Vagina (tissue), 2 donors: Measurements from ENCODE around the gene USP12. TPM values are rescaled to one million over a fixed set of nuclear protein-coding genes. Genes with fewer than 3 reads are reported as not detected.

ENCODE experiments used
- DNase-seq, 2 donors: peaks; one replicate each; pipeline ENCODE4 v3.0.0-alpha.2; 2017; ENCODE audit errors: extremely low spot score in 2 of 2
- H3K27ac ChIP-seq: fragments of 200-600 bp; sonication (generic); one replicate; pipeline ENCODE4 v1.5.1; 2019
- H3K27me3 ChIP-seq: fragments of 200-600 bp; sonication (generic); one replicate; pipeline ENCODE4 v1.5.1; 2019
- H3K36me3 ChIP-seq, 2 donors: fragments of 200-600 bp; sonication (generic); one replicate each; pipeline ENCODE4 v1.5.1; 2017 to 2019
- H3K4me1 ChIP-seq: fragments of 200-600 bp; sonication (generic); one replicate; pipeline ENCODE4 v1.5.1; 2019
- H3K4me3 ChIP-seq, 2 donors: fragments of 200-600 bp; sonication (generic); 1 replicate in 1 of 2; 2 replicates in 1 of 2; pipeline ENCODE4 v1.5.1; 2016 to 2019
- H3K9me3 ChIP-seq: fragments of 200-600 bp; sonication (generic); one replicate; pipeline ENCODE4 v1.5.1; 2019
- CTCF ChIP-seq, 3 experiments: fragments of 450-650 bp in 2 of 3; fragments of 200-600 bp in 1 of 3; sonication (generic) in 1 of 3; IDR thresholded peaks; one replicate each; pipeline ENCODE4 v1.5.1; 2017 to 2019; ENCODE audit warnings: antibody characterized with exemption in 3 of 3, mild to moderate bottlenecking in 2 of 3, moderate library complexity in 2 of 3
- POLR2A ChIP-seq, 2 donors: fragments of 450-650 bp; IDR thresholded peaks; one replicate each; pipeline ENCODE4 v1.6.1; 2017; ENCODE audit warnings: antibody characterized with exemption in 2 of 2, mild to moderate bottlenecking in 2 of 2, moderate library complexity in 2 of 2
- POLR2AphosphoS5 ChIP-seq, 2 donors: sonication (generic); formaldehyde crosslinking; IDR thresholded peaks; one replicate each; pipeline ENCODE4 v1.9.0; 2017; ENCODE audit warnings: antibody characterized with exemption in 2 of 2, mild to moderate bottlenecking in 2 of 2, low read depth in 1 of 2; ENCODE audit not compliant: insufficient read depth in 1 of 2
- intact Hi-C: fragments of 100-400 bp; cut with DNase I; formaldehyde crosslinking; loops from one replicate; pipeline ENCODE4 v1.15.1; 2023
- total RNA-seq: library from RNA; depleted of rRNA; stranded (reverse); fragments of >200 nt; gene quantifications from one replicate; pipeline ENCODE4 v1.2.3, GENCODE V29; 2016

Gene USP12
- total RNA-seq, 1 donor from 2014 or later, result 20.9 TPM

- Histone ChIP-seq H3K36me3 (no peaks in the 10 kb centered on the region), H3K27me3 (no peaks in the 10 kb centered on the region), H3K9me3 (no peaks in the 10 kb centered on the region), H3K4me3 (no peak overlapping the region), H3K27ac (no peak overlapping the region), H3K4me1 (no peaks in the 10 kb centered on the region)
- no peak for TF ChIP-seq POLR2AphosphoS5 (IDR thresholded peaks at IDR 0.05; ENCODE audit: insufficient read depth in 1 of 2, low read depth in 1 of 2)
- TF ChIP-seq POLR2A (IDR thresholded peaks at IDR 0.05), result no peak
- no peak for TF ChIP-seq CTCF (IDR thresholded peaks at IDR 0.05)
- DNase-seq, result peak in 1 of 2 donors; percentile 67
- intact Hi-C loops, result no loop called here
These were observed 135.2 kb downstream of the USP12 start for GRCh38 chr13:27036236-27036981.

DNA sequence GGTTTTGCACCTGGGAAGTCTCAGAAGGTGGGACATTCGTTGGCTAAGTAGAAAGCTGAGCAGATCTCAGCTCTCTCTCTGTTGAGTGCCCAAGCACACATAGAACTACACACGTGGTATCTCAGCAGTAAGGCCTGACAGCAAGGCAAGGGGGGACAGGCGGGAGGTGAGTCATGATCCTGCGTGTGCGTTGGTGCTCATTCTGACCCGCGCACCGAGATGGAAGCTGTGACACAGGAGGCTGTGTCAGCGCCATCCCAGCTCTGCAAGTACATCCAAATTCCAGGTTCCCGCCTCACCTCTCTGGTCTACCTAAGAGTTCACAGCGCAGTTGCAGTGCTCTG, 135.7 kb downstream of the USP12 start:
- DNase-seq, result peak in 1 of 2 donors; percentile 72
- no peak for TF ChIP-seq POLR2AphosphoS5 (IDR thresholded peaks at IDR 0.05; ENCODE audit: insufficient read depth in 1 of 2, low read depth in 1 of 2)
- no peak for TF ChIP-seq POLR2A (IDR thresholded peaks at IDR 0.05)
- no peak for TF ChIP-seq CTCF (IDR thresholded peaks at IDR 0.05)
- no peaks in the 10 kb centered on the region for H3K9me3 ChIP-seq
- no peaks in the 10 kb centered on the region for H3K27me3 ChIP-seq
- H3K4me1 ChIP-seq, result no peaks in the 10 kb centered on the region
- H3K27ac ChIP-seq, result no peak overlapping the region
- intact Hi-C loops, result no loop called here
- no peaks in the 10 kb centered on the region for H3K36me3 ChIP-seq
- no peak overlapping the region for H3K4me3 ChIP-seq

- TF ChIP-seq POLR2A (IDR thresholded peaks at IDR 0.05) (no peak), POLR2AphosphoS5 (IDR thresholded peaks at IDR 0.05; ENCODE audit: insufficient read depth in 1 of 2, low read depth in 1 of 2) (no peak), CTCF (IDR thresholded peaks at IDR 0.05) (no peak)
- H3K4me3 ChIP-seq, result no peak overlapping the region
- H3K9me3 ChIP-seq, result no peaks in the 10 kb centered on the region
- no peaks in the 10 kb centered on the region for H3K36me3 ChIP-seq
- H3K27me3 ChIP-seq, result no peaks in the 10 kb centered on the region
- intact Hi-C loops, result no loop called here
- DNase-seq, result peak in 1 of 2 donors; percentile 54
- H3K27ac ChIP-seq, result no peak overlapping the region
- H3K4me1 ChIP-seq, result no peaks in the 10 kb centered on the region
These were observed 136.9 kb downstream of the USP12 start for GRCh38 chr13:27034678-27035111.

DNA sequence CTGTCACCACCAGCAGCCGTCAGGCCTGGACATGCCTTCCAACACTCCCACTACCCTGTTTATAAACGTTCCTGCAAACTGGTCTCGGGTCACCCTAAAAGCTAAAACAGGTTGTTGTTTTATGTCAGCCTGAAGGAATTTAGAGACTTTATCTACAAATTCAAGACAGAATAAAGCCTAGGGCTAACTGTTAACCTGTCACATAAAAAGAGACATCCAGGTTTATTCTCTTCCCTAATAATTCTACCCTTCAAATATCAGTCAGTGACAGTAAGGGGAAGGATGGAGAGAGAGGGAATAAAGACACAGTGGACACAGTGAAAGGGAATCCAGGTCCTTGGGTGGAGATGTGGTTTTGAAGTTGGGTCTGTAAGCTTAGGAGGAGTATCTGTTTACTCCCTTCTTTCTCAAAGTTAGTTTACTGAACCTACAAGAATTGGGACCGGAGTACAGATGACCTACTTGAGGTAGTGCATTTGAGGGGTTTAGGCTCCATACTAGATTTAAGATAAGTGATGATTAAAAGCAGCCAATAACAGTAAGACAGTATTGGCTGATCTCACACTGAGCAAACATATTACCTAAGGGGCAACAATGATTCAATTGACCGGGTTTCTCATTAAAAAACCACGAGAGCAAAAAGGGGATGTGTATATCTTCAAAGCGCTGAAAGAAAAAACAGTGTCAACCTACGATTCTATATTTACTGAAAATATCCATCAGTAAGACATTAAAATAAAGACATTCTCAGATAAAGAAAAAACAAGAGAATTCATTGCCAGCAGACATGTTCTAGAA, 142.7 kb downstream of the USP12 start:
- DNase-seq, result no peak
- H3K27ac ChIP-seq, result no peak overlapping the region
- H3K9me3 ChIP-seq, result no peaks in the 10 kb centered on the region
- no peaks in the 10 kb centered on the region for H3K27me3 ChIP-seq
- no peak overlapping the region for H3K4me3 ChIP-seq
- no peaks in the 10 kb centered on the region for H3K36me3 ChIP-seq
- intact Hi-C loops, result no loop called here
- TF ChIP-seq CTCF (IDR thresholded peaks at IDR 0.05), result no peak
- no peak for TF ChIP-seq POLR2A (IDR thresholded peaks at IDR 0.05)
- TF ChIP-seq POLR2AphosphoS5 (IDR thresholded peaks at IDR 0.05; ENCODE audit: insufficient read depth in 1 of 2, low read depth in 1 of 2), result no peak
- H3K4me1 ChIP-seq, result no peaks in the 10 kb centered on the region
